ENCODE results near the gene RBCK1. TPM values are rescaled to one million over a fixed set of nuclear protein-coding genes. Genes with fewer than 3 reads are reported as not detected.
A peak's percentile ranks its signal among the peaks of the same experiment; 100 is the strongest.

RBCK1 gene
- total RNA-seq, 1 experiment from 2014 or later = 115 TPM

DNA sequence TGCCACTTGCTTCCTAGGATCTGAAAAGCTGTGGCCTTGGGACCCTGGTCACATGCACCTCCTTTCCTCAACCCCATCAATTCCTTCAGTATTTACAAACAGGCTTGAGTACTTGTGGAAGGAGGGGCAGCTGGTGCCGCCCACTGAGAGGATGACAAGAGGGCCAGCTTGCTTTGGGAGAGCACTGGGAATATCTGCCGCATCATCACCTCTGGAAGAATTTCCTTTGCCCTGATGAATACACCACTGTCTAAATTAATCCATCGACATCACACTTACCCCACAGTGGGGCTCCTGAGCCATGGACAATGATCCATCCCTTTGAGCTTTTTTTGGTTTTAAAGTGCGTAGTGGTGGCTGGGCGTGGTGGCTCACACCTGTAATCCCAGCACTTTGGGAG lies 28.4 kb downstream of the RBCK1 start:
- Histone ChIP-seq H3K4me3 (ENCODE audit: low read length) (no peak overlapping the region), H3K9me3 (ENCODE audit: low read length) (no peaks in the 10 kb centered on the region), H3K4me1 (ENCODE audit: insufficient read depth, low read length) (no peaks in the 10 kb centered on the region), H2AFZ (ENCODE audit: low read length) (no peak overlapping the region), H3K27me3 (ENCODE audit: low read length) (no peaks in the 10 kb centered on the region), H4K20me1 (ENCODE audit: low read length) (no peaks in the 10 kb centered on the region), H3K27ac (ENCODE audit: low read length) (no peak overlapping the region), H3K9ac (ENCODE audit: low read length) (no peak overlapping the region), H3K4me2 (ENCODE audit: low read length) (no peak overlapping the region), H3K79me2 (ENCODE audit: low read length) (no peaks in the 10 kb centered on the region), H3F3A (ENCODE audit: low read length, unreplicated experiment) (no peaks in the 10 kb centered on the region), H3K9me2 (replicated peaks; ENCODE audit: low read length) (no peaks in the 10 kb centered on the region), H3K36me3 (ENCODE audit: low read depth, low read length) (peaks cover 42% of the 10 kb centered on the region)
- intact Hi-C loops (cut with micrococcal nuclease) = loop anchor here (1.0 kb wide), 1 partner anchor 82 kb away; no protein-coding TSS in a partner anchor
- TF ChIP-seq EZH2phosphoT487 (IDR thresholded peaks at IDR 0.05; ENCODE audit: borderline replicate concordance, low read length) = no peak
- TF ChIP-seq, protein P1, sequence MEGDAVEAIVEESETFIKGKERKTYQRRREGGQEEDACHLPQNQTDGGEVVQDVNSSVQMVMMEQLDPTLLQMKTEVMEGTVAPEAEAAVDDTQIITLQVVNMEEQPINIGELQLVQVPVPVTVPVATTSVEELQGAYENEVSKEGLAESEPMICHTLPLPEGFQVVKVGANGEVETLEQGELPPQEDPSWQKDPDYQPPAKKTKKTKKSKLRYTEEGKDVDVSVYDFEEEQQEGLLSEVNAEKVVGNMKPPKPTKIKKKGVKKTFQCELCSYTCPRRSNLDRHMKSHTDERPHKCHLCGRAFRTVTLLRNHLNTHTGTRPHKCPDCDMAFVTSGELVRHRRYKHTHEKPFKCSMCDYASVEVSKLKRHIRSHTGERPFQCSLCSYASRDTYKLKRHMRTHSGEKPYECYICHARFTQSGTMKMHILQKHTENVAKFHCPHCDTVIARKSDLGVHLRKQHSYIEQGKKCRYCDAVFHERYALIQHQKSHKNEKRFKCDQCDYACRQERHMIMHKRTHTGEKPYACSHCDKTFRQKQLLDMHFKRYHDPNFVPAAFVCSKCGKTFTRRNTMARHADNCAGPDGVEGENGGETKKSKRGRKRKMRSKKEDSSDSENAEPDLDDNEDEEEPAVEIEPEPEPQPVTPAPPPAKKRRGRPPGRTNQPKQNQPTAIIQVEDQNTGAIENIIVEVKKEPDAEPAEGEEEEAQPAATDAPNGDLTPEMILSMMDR (conservative IDR thresholded peaks at IDR 0.05; ENCODE audit: low read depth, low read length) = no peak
- TF ChIP-seq EZH2 (IDR thresholded peaks at IDR 0.05; ENCODE audit: low read length, unreplicated experiment) = no peak
- ChIA-PET POLR2A (ENCODE audit: unreplicated experiment) (no interaction called here), CTCF (no interaction called here)
- ATAC-seq = no peak
- TSS peak; percentile 14 for BruUV-seq (replicated peaks)
- DNase-seq = no peak

DNA sequence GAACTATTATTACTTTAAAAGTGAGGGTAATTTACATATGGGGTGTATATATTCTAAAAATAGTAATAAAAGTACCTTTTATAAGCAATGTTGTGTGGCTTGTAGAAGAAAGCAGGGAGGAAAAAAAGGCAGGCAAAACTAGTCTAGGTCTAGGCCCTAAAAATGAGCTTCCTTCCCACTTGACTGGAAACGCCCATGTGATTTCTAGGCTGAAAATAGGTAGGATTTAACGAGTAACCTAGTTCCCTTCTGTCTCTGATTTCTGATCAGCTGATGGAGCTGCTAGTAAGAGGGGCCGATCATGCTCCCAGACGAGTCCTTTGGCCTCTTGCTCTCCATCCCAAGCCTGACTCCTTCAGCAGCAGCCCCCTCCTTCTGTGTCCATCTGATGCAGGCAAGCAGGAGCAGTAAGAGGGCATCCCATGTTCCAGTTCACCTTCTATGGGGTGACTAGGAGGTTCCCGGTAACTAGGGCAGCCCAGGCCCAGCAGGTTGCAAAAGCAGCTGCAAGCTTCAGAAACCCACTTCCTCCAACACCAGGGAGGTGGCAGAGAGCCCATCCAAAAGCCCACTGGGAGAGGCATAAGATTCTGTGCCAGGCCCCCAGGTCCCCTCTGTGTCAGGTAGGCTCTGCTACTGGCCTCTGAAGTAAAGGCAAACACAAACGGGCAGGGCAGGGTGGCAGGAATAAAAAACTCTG lies 29.8 kb downstream of the RBCK1 start:
- Histone ChIP-seq H2AFZ (ENCODE audit: low read length) (no peak overlapping the region), H3K4me3 (ENCODE audit: low read length) (no peak overlapping the region), H3K36me3 (ENCODE audit: low read depth, low read length) (peaks cover 52% of the 10 kb centered on the region), H4K20me1 (ENCODE audit: low read length) (no peaks in the 10 kb centered on the region), H3K9ac (ENCODE audit: low read length) (no peak overlapping the region), H3K9me2 (replicated peaks; ENCODE audit: low read length) (no peaks in the 10 kb centered on the region), H3K27me3 (ENCODE audit: low read length) (no peaks in the 10 kb centered on the region), H3K4me2 (ENCODE audit: low read length) (no peak overlapping the region), H3K79me2 (ENCODE audit: low read length) (no peaks in the 10 kb centered on the region), H3F3A (ENCODE audit: low read length, unreplicated experiment) (no peaks in the 10 kb centered on the region), H3K27ac (ENCODE audit: low read length) (no peak overlapping the region), H3K9me3 (ENCODE audit: low read length) (no peaks in the 10 kb centered on the region), H3K4me1 (ENCODE audit: insufficient read depth, low read length) (no peaks in the 10 kb centered on the region)
- BruUV-seq (replicated peaks) = no TSS peak
- DNase-seq (no peak), ATAC-seq (no peak)
- intact Hi-C loops (cut with micrococcal nuclease) = no loop called here
- CTCF ChIA-PET = interaction anchor here (0.6 kb wide), 1 partner anchor 76 kb away, joined by 3 read pairs; no protein-coding TSS in a partner anchor
- TF ChIP-seq, protein P1 (conservative IDR thresholded peaks at IDR 0.05; ENCODE audit: low read depth, low read length) = no peak
- TF ChIP-seq EZH2 (IDR thresholded peaks at IDR 0.05; ENCODE audit: low read length, unreplicated experiment) = no peak
- no peak for TF ChIP-seq EZH2phosphoT487 (IDR thresholded peaks at IDR 0.05; ENCODE audit: borderline replicate concordance, low read length)
- POLR2A ChIA-PET (ENCODE audit: unreplicated experiment) = interaction anchor here (0.6 kb wide), 1 partner anchor 141 kb away, joined by 3 read pairs; no protein-coding TSS in a partner anchor
